Neural cell (in vitro differentiated cells): ENCODE measurements around the gene CERS3. TPM values are rescaled to one million over a fixed set of nuclear protein-coding genes. Genes with fewer than 3 reads are reported as not detected.

Source experiments
- H2AFZ ChIP-seq: fragments of 200-600, 300-800 bp; sonication (generic), shearing (Covaris generic); 2 replicates; pipeline ENCODE4 v1.6.0; 2014; ENCODE audit warnings: low read depth, mild to moderate bottlenecking, antibody characterized with exemption, low read length, moderate library complexity
- H3F3A ChIP-seq: fragments of 200-600 bp; shearing (Covaris generic); 2 replicates; pipeline ENCODE4 v1.6.1; 2016; ENCODE audit warnings: mild to moderate bottlenecking, moderate library complexity, mixed read lengths, antibody characterized with exemption, low read length; ENCODE audit not compliant: insufficient read depth, poor library complexity, severe bottlenecking
- H3K27ac ChIP-seq: fragments of 200-600, 300-800 bp; sonication (generic), shearing (Covaris generic); 2 replicates; pipeline ENCODE4 v1.5.1; 2014; ENCODE audit warnings: mild to moderate bottlenecking, low read length, moderate library complexity
- H3K27me3 ChIP-seq: fragments of 300-800, 200-600 bp; sonication (generic), shearing (Covaris generic); 2 replicates; pipeline ENCODE4 v1.6.0; 2014; ENCODE audit warnings: mild to moderate bottlenecking, low read depth, low read length, moderate library complexity; ENCODE audit not compliant: insufficient read depth
- H3K36me3 ChIP-seq: fragments of 300-800, 200-600 bp; sonication (generic), shearing (Covaris generic); 2 replicates; pipeline ENCODE4 v1.5.1; 2014; ENCODE audit warnings: mild to moderate bottlenecking, antibody characterized with exemption, low read length, moderate library complexity; ENCODE audit not compliant: insufficient read depth
- H3K4me2 ChIP-seq: fragments of 300-800, 200-600 bp; sonication (generic), shearing (Covaris generic); 2 replicates; pipeline ENCODE4 v1.6.0; 2014; ENCODE audit warnings: mild to moderate bottlenecking, low read length
- H3K4me3 ChIP-seq: fragments of 300-800, 200-600 bp; sonication (generic), shearing (Covaris generic); 2 replicates; pipeline ENCODE4 v1.5.1; 2014; ENCODE audit warnings: mild to moderate bottlenecking, low read length, moderate library complexity
- H3K79me2 ChIP-seq: fragments of 200-600 bp; shearing (Covaris generic); replicated peaks from 2 replicates; pipeline ENCODE4 v1.6.0; 2014; ENCODE audit warnings: mild to moderate bottlenecking, low read length, moderate library complexity; ENCODE audit not compliant: insufficient read depth
- H3K9ac ChIP-seq: fragments of 300-800, 200-600 bp; sonication (generic), shearing (Covaris generic); 2 replicates; pipeline ENCODE4 v1.6.1; 2016; ENCODE audit warnings: mild to moderate bottlenecking, low read length, mixed read lengths
- H3K9me2 ChIP-seq: fragments of 200-600 bp; shearing (Covaris generic); 2 replicates; pipeline ENCODE4 v1.6.1; 2016; ENCODE audit warnings: mild to moderate bottlenecking, low read length, mixed read lengths; ENCODE audit not compliant: insufficient read depth
- H3K9me3 ChIP-seq: fragments of 200-600, 300-800 bp; sonication (generic), shearing (Covaris generic); 2 replicates; pipeline ENCODE4 v1.6.1; 2016; ENCODE audit warnings: mild to moderate bottlenecking, mixed run types, low read length, moderate library complexity, mixed read lengths
- H4K20me1 ChIP-seq: fragments of 200-600 bp; shearing (Covaris generic); 2 replicates; pipeline ENCODE4 v1.6.1; 2016; ENCODE audit warnings: mild to moderate bottlenecking, mixed run types; ENCODE audit not compliant: insufficient read depth
- EP300 ChIP-seq: fragments of 450-650 bp; conservative IDR thresholded peaks from 2 replicates; pipeline ENCODE4 v1.6.1; 2014; ENCODE audit warnings: antibody characterized with exemption, mild to moderate bottlenecking, moderate library complexity; ENCODE audit not compliant: poor library complexity, severe bottlenecking
- EZH2 ChIP-seq: fragments of 200-600, 300-800 bp; shearing (Covaris generic), sonication (generic); IDR thresholded peaks from 2 replicates; pipeline ENCODE4 v1.6.1; 2014; ENCODE audit warnings: antibody characterized with exemption, low read length, borderline replicate concordance, mild to moderate bottlenecking; ENCODE audit not compliant: insufficient read depth, poor library complexity, severe bottlenecking
- MXI1 ChIP-seq: fragments of 450-650 bp; conservative IDR thresholded peaks from 2 replicates; pipeline ENCODE4 v1.6.1; 2014; ENCODE audit warnings: antibody characterized with exemption, mild to moderate bottlenecking; ENCODE audit not compliant: poor library complexity, severe bottlenecking
- POLR2AphosphoS5 ChIP-seq: IDR thresholded peaks from 2 replicates; pipeline ENCODE4 v1.6.1; 2012
- RAD21 ChIP-seq: fragments of 450-650 bp; conservative IDR thresholded peaks from 2 replicates; pipeline ENCODE4 v1.6.1; 2014; ENCODE audit warnings: antibody characterized with exemption, mild to moderate bottlenecking, moderate library complexity
- SMC3 ChIP-seq: fragments of 450-650 bp; conservative IDR thresholded peaks from 2 replicates; pipeline ENCODE4 v1.6.1; 2014; ENCODE audit warnings: antibody characterized with exemption, mild to moderate bottlenecking, moderate library complexity; ENCODE audit not compliant: poor library complexity
- TAF1 ChIP-seq: IDR thresholded peaks from 2 replicates; pipeline ENCODE4 v1.6.1; 2012; ENCODE audit warnings: low read depth
- polyA plus RNA-seq: library from polyadenylated mRNA; depleted of rRNA; stranded (reverse); fragments of >200 nt; gene quantifications from 2 replicates; pipeline ENCODE4 v1.2.3, GENCODE V29; 2014
- TF ChIP-seq, protein P1 (sequence below): fragments of 450-650 bp; IDR thresholded peaks from 2 replicates; pipeline ENCODE4 v1.5.1; 2014; ENCODE audit warnings: antibody characterized with exemption, mild to moderate bottlenecking, moderate library complexity; ENCODE audit not compliant: poor library complexity, severe bottlenecking
- TF ChIP-seq, protein P2 (sequence below): IDR thresholded peaks from 2 replicates; pipeline ENCODE4 v1.6.1; 2012; ENCODE audit warnings: borderline replicate concordance

CERS3 gene
- polyA plus RNA-seq, 1 donor from 2014 or later, result 0.27 TPM

DNA sequence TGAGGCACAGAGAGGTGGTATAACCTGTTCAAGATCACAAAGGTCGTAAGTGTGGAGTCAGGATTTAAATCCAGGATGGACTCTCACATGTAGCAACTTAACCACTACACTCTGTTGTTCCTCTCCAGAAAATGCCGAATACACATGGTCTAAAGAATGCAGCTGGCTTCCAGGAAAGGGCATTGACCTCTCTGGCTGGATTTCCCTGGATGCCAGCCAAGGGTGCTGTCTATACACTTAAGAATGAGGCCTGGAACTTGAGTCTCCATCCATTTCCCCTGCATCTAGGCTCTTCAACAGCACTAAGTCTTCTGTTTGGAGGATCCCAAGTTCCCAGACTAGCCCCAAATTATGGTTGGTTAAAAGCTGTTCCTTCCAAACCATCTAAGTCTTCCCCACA is 60.5 kb downstream of the CERS3 start:
- Histone ChIP-seq H3F3A (no peaks in the 10 kb centered on the region), H3K79me2 (no peaks in the 10 kb centered on the region), H3K4me3 (no peak overlapping the region), H3K36me3 (no peaks in the 10 kb centered on the region), H3K9ac (no peak overlapping the region), H3K9me2 (no peaks in the 10 kb centered on the region), H4K20me1 (no peaks in the 10 kb centered on the region), H2AFZ (no peak overlapping the region), H3K27ac (no peak overlapping the region), H3K9me3 (no peaks in the 10 kb centered on the region), H3K27me3 (no peaks in the 10 kb centered on the region), H3K4me2 (no peak overlapping the region)
- no peak for TF ChIP-seq MXI1
- TF ChIP-seq, protein P1, sequence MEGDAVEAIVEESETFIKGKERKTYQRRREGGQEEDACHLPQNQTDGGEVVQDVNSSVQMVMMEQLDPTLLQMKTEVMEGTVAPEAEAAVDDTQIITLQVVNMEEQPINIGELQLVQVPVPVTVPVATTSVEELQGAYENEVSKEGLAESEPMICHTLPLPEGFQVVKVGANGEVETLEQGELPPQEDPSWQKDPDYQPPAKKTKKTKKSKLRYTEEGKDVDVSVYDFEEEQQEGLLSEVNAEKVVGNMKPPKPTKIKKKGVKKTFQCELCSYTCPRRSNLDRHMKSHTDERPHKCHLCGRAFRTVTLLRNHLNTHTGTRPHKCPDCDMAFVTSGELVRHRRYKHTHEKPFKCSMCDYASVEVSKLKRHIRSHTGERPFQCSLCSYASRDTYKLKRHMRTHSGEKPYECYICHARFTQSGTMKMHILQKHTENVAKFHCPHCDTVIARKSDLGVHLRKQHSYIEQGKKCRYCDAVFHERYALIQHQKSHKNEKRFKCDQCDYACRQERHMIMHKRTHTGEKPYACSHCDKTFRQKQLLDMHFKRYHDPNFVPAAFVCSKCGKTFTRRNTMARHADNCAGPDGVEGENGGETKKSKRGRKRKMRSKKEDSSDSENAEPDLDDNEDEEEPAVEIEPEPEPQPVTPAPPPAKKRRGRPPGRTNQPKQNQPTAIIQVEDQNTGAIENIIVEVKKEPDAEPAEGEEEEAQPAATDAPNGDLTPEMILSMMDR, result no peak
- no peak for TF ChIP-seq EZH2
- TF ChIP-seq, protein P2, sequence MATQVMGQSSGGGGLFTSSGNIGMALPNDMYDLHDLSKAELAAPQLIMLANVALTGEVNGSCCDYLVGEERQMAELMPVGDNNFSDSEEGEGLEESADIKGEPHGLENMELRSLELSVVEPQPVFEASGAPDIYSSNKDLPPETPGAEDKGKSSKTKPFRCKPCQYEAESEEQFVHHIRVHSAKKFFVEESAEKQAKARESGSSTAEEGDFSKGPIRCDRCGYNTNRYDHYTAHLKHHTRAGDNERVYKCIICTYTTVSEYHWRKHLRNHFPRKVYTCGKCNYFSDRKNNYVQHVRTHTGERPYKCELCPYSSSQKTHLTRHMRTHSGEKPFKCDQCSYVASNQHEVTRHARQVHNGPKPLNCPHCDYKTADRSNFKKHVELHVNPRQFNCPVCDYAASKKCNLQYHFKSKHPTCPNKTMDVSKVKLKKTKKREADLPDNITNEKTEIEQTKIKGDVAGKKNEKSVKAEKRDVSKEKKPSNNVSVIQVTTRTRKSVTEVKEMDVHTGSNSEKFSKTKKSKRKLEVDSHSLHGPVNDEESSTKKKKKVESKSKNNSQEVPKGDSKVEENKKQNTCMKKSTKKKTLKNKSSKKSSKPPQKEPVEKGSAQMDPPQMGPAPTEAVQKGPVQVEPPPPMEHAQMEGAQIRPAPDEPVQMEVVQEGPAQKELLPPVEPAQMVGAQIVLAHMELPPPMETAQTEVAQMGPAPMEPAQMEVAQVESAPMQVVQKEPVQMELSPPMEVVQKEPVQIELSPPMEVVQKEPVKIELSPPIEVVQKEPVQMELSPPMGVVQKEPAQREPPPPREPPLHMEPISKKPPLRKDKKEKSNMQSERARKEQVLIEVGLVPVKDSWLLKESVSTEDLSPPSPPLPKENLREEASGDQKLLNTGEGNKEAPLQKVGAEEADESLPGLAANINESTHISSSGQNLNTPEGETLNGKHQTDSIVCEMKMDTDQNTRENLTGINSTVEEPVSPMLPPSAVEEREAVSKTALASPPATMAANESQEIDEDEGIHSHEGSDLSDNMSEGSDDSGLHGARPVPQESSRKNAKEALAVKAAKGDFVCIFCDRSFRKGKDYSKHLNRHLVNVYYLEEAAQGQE, result no peak
- no peak for TF ChIP-seq RAD21
- no peak for TF ChIP-seq EP300
- no peak for TF ChIP-seq POLR2AphosphoS5
- TF ChIP-seq SMC3, result no peak
- no peak for TF ChIP-seq TAF1

DNA sequence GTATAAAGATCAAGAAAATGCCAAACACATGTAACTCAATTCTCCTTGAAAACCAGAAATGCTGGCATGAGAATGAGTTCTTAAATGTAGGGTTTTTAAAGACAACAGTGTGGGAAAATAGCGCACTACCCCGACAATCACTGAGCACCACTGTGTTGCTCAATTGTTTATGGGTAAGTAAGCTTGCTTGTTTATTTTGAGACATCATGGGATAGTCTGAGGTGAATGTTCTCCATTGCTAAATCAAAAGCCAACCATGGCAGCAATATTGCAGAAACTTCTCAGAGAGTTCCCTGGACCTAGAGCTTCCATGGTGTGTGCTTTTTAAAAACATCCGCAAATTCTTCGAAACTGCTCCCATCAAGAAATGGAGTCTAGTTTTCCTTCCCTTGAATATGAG is 62.7 kb downstream of the CERS3 start:
- Histone ChIP-seq H3F3A (no peaks in the 10 kb centered on the region), H3K36me3 (no peaks in the 10 kb centered on the region), H2AFZ (no peak overlapping the region), H3K79me2 (no peaks in the 10 kb centered on the region), H3K27ac (no peak overlapping the region), H3K9ac (no peak overlapping the region), H3K27me3 (no peaks in the 10 kb centered on the region), H3K9me3 (no peaks in the 10 kb centered on the region), H3K9me2 (no peaks in the 10 kb centered on the region), H3K4me3 (no peak overlapping the region), H4K20me1 (no peaks in the 10 kb centered on the region), H3K4me2 (no peak overlapping the region)
- TF ChIP-seq, protein P1, result no peak
- no peak for TF ChIP-seq EZH2
